Frontal cortex (tissue), 4 donors: Measurements from ENCODE around the gene GLYATL1. TPM values are rescaled to one million over a fixed set of nuclear protein-coding genes. Genes with fewer than 3 reads are reported as not detected.

Source experiments
- DNase-seq, 2 donors: peaks; one replicate each; pipeline ENCODE4 v3.0.0; 2012; ENCODE audit warnings: low spot score in 2 of 2
- FAIRE-seq: peaks from 2 replicates; lab custom pipeline; 2012; peaks lifted over from hg19 to GRCh38; lab: Jason Lieb, UNC
- total RNA-seq: library from RNA; depleted of rRNA; stranded (reverse); fragments of >200 nt; gene quantifications from one replicate; pipeline ENCODE4 v1.2.3, GENCODE V29; 2014
- donor health status: control.
- donor health status: control.
- donor health status: control.

Gene GLYATL1, protein sequence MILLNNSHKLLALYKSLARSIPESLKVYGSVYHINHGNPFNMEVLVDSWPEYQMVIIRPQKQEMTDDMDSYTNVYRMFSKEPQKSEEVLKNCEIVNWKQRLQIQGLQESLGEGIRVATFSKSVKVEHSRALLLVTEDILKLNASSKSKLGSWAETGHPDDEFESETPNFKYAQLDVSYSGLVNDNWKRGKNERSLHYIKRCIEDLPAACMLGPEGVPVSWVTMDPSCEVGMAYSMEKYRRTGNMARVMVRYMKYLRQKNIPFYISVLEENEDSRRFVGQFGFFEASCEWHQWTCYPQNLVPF
- 0.82 TPM for total RNA-seq

DNA sequence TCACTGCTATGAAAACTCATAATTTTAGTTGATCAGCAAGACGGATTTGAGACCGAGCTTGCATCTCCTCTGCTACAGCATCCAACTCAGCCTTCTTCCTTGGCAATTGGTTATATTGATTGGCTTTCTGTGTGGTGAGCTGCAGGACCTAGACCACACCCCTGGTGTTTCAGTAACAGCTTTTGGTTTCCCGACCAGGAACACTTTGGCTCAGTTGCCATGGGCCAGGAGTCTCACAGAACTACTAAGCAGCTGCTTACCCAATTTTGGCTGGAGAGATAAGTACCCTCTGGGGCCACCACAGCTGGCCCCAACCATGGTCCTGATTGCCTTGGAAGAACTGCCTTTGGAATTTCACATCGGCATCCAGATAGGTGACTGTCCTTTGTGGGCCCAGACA, at the start of gene GLYATL1:
GLYATL1 (plus strand) TSS at position 212 of the 400 bp plus-strand sequence. CDS start 7,600 bp downstream, outside the sequence.
- FAIRE-seq (no peak), DNase-seq (no peak)

DNA sequence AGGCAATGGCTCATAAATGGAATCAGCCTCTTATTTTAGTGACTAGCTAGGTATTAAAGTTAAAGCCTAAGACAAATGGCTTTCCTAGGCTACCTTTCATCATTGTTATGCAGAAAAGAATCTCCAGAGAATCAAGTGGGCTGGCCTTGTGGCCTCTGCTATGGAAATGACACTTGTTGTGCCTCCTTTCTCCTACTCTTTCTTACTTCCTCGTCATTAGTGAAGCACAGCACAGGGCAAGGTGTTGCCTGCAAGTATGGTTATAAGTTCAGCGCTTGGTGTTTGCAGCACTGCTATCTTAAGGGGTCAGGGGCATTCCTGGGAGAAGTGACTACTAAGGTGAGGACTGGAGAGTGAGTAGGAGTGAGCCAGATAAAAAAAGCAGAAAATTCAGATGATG, 45.4 kb upstream of the GLYATL1 start:
- no peak for DNase-seq
- no peak for FAIRE-seq

DNA sequence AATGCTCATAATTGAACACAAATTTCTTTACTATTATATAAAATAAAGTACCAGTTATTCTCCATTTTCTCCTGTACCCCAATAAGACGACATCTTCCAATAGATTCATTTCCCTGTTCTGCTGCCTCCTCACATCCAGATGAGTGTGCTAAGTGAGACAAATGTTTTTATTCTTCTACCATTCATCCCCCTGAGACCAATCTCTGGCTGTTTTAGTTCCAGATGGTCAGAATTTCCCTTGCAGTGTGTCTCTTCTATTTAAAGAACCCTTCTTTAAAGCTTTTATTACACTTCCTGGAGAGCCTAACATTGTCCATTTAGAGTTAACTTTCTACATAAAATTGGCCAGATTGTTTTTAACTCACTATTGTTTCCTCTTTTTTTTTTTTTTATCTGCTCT, 41.2 kb upstream of the GLYATL1 start:
- no peak for FAIRE-seq
- no peak for DNase-seq

DNA sequence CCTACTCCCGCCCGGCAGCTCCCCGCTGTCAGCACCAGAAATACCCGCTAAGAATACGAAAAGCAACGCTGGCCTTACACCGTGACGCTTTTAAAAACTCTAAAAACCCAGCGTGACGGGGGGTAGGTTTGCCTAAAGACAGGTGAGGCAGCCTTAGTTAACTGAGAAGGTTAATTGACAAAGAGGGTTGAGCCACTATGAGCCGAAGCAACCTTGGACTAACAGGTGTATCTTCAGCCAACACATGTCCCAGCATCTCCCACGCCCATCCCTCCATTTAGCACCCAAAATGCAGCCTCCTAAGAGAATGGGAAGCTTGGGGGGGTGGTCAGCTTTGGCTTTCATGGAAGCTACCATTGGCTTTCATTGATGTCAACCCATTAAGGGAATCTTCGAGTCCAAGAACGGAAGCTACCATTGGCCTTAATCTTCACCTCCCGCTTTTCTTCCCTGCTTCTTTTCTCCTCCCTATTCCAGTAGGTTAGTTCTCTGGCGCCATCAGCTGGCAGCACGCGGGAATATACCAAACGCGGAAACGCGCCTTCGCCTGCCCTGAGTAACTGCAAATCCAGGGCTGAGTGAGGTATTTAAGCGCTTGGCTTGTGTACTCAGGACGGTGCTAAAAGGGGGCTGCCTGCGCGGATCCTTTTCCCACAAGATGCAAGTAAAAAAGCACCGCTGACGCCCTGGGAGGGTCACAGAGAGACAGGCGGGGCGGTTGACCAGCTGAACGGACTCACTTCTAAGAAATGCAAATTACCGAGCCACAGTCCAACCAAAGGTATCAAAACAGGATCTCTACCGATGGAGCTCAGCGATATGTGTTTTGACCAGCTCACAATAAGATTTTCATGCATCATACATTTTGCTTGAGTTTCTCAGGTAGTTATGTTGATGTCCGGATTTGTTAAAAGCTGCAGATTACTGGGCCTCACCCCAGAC, 38.5 kb upstream of the GLYATL1 start:
- DNase-seq, result peak in 1 of 2 donors; percentile 37
- no peak for FAIRE-seq

DNA sequence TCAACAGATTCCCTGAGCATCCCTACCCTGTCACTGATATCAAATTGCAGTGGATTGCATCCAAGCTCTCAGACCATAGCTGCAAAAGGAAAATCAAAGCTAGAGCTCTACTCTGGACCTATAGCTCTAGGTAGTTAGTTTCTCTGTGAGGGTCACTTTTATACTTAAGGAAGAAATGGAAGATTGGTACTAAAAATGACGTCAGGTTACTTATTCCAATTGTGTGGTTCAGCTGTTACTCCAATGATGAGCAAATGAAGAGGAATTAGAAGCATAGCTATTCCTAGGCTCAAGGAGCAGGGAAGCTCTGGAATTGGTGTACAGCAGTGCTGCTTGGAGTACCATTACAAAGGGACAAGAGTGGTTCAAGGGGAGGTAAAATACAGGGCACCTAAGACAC, 36.4 kb upstream of the GLYATL1 start:
- no peak for DNase-seq
- FAIRE-seq, result no peak

DNA sequence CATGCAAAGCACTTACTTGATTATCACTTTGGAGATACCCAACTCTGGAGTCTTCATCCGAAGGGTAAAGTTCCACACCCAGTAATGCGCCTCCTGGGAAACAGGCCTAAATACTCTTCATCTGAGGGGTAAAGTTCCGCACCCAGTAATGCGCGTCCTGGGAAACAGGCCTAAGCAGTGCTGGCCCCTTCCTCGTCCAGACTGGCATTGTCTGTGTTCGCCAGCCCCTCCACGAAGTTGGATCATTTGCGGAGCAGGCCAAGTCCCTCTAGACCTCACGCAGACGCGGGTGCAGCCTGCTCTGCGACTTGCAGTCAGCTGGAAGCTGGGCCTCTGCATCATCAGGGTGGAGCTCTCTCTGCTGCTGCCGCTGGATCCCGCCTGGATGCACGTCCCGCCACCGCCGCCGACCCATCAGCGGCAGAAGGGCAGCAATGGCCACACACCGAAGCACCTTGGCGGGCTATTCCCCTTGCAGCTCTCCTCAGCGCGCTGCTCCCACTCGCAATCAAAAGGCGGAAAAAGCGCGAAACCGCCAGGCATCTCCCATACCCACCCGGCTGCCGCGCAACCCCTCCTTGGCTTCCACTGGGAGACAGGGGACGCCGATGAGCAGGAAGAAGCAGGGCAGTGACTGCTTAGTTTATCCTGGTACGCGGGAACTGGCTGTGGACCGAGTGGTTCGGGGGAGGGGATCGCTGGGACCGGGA, 34.1 kb upstream of the GLYATL1 start:
- FAIRE-seq, result no peak

DNA sequence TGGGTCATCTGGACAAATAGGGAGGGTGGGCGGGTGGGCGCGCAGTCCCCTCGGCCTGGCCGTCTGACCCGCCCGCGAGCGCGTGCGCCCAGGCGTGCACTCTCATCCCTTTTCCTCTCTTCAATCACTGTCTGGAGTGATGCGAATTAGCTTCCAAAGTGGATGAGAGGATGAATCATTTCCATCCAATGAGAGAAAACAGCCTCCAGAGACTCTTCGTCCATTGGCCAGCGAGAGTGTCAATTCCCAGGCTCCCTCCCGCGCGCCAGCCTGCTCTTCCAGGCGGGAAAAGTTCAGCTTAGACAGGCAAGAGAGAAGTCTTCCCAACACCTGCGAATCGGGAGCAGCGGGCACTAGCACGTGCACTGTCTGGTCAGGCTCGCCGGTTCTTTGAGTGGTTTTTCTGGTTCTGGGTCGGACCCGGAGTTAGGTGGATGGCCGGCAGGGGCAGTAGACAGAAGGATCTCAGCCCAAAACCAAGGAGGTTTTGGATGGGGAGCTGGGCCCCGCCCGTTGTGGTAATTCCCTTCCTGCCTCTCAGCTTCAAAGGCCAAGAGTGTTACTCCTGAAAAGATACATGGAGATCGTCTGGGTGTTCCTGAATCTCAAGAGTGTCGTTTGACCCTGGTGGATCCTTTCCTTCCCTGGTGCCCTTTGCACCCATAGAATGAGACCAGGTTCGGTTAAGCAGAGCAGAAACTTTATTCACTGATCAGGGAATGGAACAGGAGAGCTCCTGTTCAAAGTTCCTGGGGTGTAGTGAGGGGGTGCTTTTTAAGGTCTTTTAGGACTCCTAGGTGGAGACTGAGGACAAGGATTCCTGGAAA, 33.4 kb upstream of the GLYATL1 start:
- FAIRE-seq (no peak), DNase-seq (peak; percentile 73 to 83)

More for the DNA sequence above, 34.1 kb upstream of the GLYATL1 start:
- DNase-seq, result peak in 1 of 2 donors; percentile 34

DNA sequence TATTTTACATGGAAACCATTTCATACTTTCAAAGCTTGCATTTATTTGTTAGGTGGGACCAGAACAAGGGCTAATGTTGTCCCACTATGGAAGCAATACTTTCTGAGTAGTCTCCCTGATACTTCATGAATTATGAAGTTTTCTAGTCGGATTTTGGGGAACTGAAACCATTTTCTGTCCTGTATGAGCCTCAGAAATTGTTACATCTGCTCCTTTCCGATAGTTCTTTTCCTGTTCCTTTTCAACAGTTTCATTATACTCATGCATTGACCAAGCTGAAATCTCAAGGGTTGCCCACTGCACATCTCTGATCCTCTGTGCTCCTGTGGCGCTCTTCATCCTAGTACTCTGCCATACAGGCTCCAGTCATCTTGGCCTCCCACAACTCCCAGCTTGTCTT, 31.5 kb upstream of the GLYATL1 start:
- FAIRE-seq (no peak), DNase-seq (no peak)

DNA sequence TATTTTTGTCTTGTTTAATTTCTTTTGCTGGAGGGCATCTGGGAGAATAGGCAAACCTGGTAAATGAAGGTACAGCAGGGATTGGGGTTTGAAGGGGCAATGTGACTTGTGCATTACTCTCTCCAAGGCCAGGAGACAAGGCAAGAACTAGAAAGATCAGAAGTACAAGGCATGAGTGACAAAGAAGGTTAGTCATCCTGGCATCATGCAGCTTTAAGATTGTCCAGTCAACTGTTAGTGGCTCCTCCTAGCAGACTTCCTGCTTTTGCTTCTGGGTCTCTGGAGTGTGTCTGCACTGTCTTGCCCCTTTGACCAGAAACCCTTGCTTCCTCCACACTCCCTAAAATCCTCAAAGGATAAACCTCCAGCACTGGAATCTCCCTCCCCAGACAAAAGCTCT, 27.2 kb upstream of the GLYATL1 start:
- DNase-seq (no peak), FAIRE-seq (no peak)

DNA sequence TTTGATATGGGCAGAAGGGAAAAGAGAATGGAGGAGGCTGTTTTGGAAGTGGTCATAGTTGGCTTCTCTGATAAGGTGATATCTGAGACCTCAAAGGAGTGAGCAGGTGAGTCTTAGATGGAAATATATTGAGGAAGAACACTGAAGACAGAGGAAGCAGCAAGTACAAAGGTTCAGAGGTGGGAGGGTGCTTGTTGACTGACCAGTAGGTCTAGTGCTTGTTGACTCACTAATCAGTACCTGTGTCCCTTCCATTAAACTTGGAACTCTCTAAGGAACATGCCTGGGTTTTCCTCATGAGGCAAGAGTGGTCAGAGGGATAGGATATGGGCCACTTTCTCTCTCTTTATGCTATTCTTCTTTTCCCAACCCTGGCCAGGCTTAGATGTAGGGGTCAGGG, 25.6 kb upstream of the GLYATL1 start:
- no peak for FAIRE-seq
- no peak for DNase-seq

DNA sequence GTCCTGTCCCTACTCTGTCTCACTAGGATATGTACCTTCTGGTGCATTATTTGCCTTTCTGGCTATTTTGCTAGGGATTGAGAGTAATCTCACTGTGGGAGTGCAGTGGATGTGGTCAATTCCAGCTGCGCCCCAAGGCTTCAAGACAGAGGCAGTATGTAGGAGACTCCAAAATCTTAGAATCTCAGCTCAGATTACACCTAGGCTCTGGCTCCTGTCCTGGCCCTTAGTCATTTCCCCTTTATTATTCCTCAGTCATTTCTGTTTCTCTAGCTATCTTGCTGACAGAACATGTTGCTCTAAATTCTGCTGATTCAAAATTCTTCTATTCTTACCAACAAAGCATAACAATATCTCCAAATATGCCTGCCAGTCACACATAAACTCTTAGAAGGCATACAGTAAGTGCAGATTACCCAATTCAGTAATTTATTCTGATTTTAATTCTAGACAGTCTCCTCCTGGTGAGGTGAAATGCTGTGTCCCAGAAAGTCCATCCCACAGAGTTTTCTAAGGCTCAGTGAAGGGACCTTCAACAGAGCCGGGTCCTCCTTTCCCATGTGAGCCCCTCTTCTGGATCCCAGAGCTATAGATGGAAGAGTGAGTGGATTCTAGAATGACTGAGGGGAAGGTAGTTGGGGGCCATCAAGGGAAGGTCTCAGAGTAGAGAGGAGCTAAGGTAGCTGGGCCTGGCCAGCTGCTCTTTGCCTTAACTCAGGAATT, 24.3 kb upstream of the GLYATL1 start:
- DNase-seq, result no peak

DNA sequence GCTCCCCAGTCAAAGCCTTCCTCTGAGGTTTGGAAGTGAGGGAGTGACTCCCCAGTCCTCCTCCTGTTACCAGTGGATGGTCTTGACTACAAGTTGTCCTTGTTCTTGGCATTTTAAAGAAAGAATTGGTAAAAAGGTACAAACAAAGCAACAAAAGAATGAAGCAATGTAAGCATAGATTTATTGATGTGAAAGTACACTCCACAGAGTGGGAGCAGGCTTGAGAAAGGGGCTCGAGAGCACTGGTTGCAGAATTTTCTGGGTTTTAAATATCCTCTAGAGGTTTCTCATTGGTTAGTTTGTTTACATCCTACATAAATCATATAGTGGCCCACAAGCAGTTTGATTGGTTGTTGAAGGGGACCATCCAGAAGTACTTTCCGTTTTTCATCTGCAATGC, 22.7 kb upstream of the GLYATL1 start:
- DNase-seq (no peak), FAIRE-seq (no peak)

More for the DNA sequence above, 24.3 kb upstream of the GLYATL1 start:
- no peak for FAIRE-seq

DNA sequence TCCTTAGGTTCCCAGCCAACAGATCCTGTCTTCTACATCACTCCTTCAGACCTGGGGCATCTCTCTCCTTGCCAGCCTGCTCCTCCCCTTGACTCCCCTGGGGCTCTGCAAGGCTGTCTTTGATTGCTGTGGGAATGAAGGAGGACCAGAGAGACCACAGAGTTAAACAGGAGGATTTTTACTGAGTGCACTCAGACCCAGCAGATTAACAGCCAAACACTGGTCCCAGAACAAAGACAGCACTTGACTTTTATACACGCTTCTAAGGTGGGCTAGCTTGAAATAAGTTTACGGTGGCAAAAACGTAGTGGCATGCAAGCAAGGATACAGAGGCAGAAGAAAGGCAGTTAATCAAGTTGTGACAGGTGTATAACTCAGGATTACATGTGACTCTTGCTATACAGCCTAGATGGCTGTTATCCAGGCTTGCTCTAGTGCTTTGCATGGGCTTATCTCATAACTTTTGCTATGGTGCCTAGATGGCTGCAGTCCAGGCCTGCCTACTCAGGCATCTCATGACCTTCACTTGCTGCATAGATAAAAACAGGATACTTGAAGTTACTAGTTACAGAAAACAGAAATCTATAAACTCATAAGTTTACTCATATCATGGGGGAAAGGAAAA, 22.0 kb upstream of the GLYATL1 start:
- no peak for DNase-seq
- FAIRE-seq, result no peak

DNA sequence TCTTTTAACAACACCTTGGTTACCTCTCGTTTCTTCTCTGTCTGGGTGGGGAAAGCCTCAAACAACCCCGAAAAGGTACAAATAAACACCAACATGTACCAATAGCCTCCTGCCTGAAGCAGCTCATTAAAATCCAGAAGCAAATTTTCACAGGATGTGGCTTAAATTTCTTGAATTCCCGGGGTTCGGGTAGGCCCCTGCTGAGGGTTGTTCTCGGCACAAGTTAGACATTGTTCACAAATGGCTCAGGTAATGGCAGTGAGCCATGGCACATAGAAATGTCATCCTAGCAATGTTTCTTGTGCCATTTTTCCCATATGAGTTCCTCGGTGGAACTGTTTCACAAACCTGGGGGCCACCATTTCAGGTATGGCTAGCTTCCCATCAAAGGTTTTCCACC, 19.7 kb upstream of the GLYATL1 start:
- DNase-seq, result no peak
- no peak for FAIRE-seq

DNA sequence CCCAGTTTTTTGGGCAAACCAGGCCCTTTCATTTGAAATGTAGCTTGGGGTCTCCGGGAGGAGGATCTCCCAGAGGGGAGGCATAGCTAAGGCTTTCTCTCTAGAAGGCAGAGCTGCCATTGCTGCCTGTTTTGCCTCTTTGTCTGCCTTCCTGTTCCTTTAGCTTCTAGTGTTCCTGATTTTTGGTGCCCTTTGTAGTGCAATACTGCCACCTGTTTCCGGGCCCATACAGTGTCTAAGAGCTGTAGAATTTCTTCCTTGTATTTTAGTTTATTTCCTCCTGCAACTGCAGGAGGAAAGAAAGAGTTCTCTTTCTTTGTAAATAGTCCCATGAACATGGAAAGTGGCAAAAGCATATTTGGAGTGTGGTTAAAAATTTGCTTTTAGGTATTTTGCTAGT, 19.3 kb upstream of the GLYATL1 start:
- DNase-seq, result no peak
- FAIRE-seq, result no peak

DNA sequence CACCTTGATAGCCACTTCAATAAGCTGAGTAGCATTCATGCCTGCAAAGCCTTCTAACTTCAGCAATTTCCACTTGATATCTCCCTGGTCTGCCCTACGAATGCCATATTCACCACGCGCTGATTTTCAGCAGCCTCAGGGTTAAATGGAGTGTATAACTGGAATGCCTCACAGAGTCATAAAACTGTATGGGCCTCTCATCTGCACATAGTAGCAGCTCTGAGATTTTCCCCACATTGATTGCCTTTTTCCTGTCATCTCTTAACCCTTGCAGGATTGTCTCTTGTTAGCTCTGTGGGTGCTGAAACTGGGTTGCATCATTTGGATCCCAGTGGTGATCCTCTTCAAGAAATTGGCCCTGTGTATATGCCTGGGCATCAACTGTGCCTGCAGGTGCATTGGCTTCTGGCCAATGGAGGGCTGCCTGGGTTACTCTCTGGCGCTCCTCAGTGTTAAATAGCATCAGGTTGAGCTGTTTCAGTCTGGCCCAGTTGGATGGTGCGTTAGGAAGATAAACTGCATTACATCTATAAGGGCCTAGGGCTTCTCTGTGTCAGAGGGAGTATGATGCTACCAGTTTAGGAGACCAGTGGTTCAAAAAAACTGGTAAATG, 17.4 kb upstream of the GLYATL1 start:
- no peak for DNase-seq

DNA sequence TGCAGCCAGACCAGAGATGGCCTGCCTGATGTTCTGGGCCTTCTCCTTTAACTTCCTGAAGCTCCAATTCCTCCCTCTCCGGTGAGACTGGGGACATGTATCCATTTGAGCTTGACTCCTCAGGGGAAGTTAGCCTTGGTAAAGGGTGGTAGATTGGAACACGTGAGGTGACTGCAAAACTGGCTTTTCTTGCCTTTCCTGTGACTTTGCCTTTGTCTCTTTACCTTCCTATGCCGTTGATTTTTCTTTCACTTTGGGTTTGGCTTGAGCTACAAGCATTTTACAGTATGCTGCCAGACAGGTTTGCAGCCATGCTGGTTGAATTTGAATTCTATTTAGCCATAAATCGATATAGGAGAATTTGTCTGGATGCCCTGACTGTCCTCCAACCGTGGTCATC, 16.8 kb upstream of the GLYATL1 start:
- DNase-seq (no peak), FAIRE-seq (no peak)

More for the DNA sequence above, 17.4 kb upstream of the GLYATL1 start:
- no peak for FAIRE-seq

DNA sequence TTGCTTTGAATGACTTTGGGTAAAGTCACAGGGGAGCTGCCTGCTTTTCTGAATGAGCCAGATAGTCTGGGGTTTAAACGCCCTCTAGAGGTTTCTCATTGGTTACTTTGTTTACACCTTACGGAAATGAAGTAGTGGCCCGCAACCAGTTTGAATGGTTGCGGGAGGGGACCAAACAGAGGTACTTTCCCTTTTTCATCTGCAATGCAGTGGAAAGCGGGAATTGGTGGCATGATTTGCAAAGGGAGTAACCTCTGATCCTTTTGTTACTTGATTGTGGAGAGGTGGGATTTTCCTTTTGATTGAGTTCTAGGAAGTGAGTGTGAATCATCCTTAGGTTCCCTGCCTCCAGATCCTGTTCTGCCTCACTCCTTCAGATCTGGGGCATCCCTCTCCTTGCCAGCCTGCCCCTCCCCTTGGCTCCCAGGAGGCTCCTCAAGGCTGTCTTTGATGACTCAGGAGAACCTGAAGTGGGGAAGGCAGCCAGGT, 15.9 kb upstream of the GLYATL1 start:
- no peak for FAIRE-seq
- DNase-seq, result no peak
